Liver (tissue), 3 donors: ENCODE results near the gene FBN3.

Source experiments
- ATF3 ChIP-seq: IDR thresholded peaks from 2 replicates; pipeline ENCODE4 v1.6.1; 2016; ENCODE audit warnings: antibody characterized with exemption
- CTCF ChIP-seq: fragments of 150-350 bp; IDR thresholded peaks from 2 replicates; pipeline ENCODE4 v1.5.1; 2017; ENCODE audit warnings: improper control_type of control experiment, low read depth, low read length; ENCODE audit not compliant: missing input control
- EGR1 ChIP-seq, 2 donors: IDR thresholded peaks; 2 replicates each; pipeline ENCODE4 v1.6.1; 2016 to 2018; ENCODE audit warnings: antibody characterized with exemption in 2 of 2, low read depth in 2 of 2
- GABPA ChIP-seq, 2 donors: IDR thresholded peaks in 1 of 2; conservative IDR thresholded peaks in 1 of 2; 2 replicates each; pipeline ENCODE4 v1.6.1; 2016; ENCODE audit warnings: antibody characterized with exemption in 2 of 2, mild to moderate bottlenecking in 1 of 2, moderate library complexity in 1 of 2
- JUND ChIP-seq, 2 donors: IDR thresholded peaks; 2 replicates each; pipeline ENCODE4 v1.6.1; 2016; ENCODE audit warnings: antibody characterized with exemption in 2 of 2
- NR2F2 ChIP-seq: IDR thresholded peaks from 2 replicates; pipeline ENCODE4 v1.6.1; 2016; ENCODE audit warnings: antibody characterized with exemption
- RAD21 ChIP-seq, 2 donors: IDR thresholded peaks; 2 replicates each; pipeline ENCODE4 v1.6.1; 2016; ENCODE audit warnings: antibody characterized with exemption in 2 of 2, mild to moderate bottlenecking in 2 of 2
- SP1 ChIP-seq: IDR thresholded peaks from 2 replicates; pipeline ENCODE4 v1.6.1; 2018; ENCODE audit warnings: antibody characterized with exemption, mild to moderate bottlenecking
- TAF1 ChIP-seq: conservative IDR thresholded peaks from 2 replicates; pipeline ENCODE4 v1.6.1; 2016; ENCODE audit warnings: antibody characterized with exemption, mild to moderate bottlenecking
- YY1 ChIP-seq: IDR thresholded peaks from 2 replicates; pipeline ENCODE4 v1.6.1; 2016; ENCODE audit warnings: antibody characterized with exemption, mild to moderate bottlenecking
- ZBTB33 ChIP-seq: IDR thresholded peaks from 2 replicates; pipeline ENCODE4 v1.6.1; 2016; ENCODE audit warnings: antibody characterized with exemption
- TF ChIP-seq, protein P1 (sequence below): IDR thresholded peaks from 2 replicates; pipeline ENCODE4 v1.6.1; 2016; ENCODE audit warnings: antibody characterized with exemption, mild to moderate bottlenecking
- TF ChIP-seq, protein P2 (sequence below): IDR thresholded peaks from 2 replicates; pipeline ENCODE4 v1.6.1; 2016; ENCODE audit warnings: antibody characterized with exemption
- donor health status: healthy.
- donor health status: healthy.

GRCh38 chr19:8128551-8128950 is 20.8 kb downstream of the FBN3 start:
- TF ChIP-seq CTCF = no peak
- no peak for TF ChIP-seq JUND (IDR thresholded peaks at IDR 0.05)
- TF ChIP-seq ZBTB33 = no peak
- TF ChIP-seq NR2F2 = no peak
- TF ChIP-seq, protein P1, sequence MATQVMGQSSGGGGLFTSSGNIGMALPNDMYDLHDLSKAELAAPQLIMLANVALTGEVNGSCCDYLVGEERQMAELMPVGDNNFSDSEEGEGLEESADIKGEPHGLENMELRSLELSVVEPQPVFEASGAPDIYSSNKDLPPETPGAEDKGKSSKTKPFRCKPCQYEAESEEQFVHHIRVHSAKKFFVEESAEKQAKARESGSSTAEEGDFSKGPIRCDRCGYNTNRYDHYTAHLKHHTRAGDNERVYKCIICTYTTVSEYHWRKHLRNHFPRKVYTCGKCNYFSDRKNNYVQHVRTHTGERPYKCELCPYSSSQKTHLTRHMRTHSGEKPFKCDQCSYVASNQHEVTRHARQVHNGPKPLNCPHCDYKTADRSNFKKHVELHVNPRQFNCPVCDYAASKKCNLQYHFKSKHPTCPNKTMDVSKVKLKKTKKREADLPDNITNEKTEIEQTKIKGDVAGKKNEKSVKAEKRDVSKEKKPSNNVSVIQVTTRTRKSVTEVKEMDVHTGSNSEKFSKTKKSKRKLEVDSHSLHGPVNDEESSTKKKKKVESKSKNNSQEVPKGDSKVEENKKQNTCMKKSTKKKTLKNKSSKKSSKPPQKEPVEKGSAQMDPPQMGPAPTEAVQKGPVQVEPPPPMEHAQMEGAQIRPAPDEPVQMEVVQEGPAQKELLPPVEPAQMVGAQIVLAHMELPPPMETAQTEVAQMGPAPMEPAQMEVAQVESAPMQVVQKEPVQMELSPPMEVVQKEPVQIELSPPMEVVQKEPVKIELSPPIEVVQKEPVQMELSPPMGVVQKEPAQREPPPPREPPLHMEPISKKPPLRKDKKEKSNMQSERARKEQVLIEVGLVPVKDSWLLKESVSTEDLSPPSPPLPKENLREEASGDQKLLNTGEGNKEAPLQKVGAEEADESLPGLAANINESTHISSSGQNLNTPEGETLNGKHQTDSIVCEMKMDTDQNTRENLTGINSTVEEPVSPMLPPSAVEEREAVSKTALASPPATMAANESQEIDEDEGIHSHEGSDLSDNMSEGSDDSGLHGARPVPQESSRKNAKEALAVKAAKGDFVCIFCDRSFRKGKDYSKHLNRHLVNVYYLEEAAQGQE = no peak
- TF ChIP-seq, protein P2, sequence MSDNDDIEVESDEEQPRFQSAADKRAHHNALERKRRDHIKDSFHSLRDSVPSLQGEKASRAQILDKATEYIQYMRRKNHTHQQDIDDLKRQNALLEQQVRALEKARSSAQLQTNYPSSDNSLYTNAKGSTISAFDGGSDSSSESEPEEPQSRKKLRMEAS = no peak
- no peak for TF ChIP-seq SP1
- TF ChIP-seq RAD21 (IDR thresholded peaks at IDR 0.05) = no peak
- no peak for TF ChIP-seq EGR1 (IDR thresholded peaks at IDR 0.05; ENCODE audit: low read depth in 2 of 2)
- TF ChIP-seq TAF1 = no peak
- TF ChIP-seq ATF3 = no peak
- no peak for TF ChIP-seq GABPA (IDR thresholded peaks at IDR 0.05 in 1 of 2, conservative IDR thresholded peaks at IDR 0.05 in 1 of 2)
- no peak for TF ChIP-seq YY1
